Measurements from ENCODE around the gene SUZ12. TPM values are rescaled to one million over a fixed set of nuclear protein-coding genes. Genes with fewer than 3 reads are reported as not detected.
"Not testable (repeated sequence)": the region's sequence is repeated elsewhere in the genome, so short reads cannot be mapped to it uniquely, and the experiment has no call there.

SUZ12 gene
- total RNA-seq, 2 experiments from 2014 or later, result 65.6 to 68.7 TPM

DNA sequence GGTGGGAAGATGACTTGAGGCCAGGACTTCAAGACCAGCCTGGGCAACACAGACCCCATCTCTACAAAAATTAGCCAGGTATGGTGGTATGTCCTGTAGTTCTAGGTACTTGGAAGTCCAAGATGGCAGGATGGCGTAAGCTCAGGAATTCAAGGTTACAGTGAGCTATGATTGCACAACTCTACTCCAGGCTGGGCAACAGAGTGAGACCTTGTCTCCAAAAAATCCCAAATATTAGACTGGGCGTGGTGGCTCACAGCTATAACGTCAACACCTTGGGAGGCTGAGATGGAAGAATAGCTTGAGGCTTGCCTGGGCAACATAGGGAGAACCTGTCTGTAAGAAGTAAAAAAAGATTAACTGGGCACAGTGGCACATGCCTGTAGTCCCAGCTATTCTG is 30.8 kb downstream of the SUZ12 start:
- ChIA-PET CTCF (interaction anchor here (0.9 kb wide), 1 partner anchor 172 kb away, joined by 3 read pairs; no protein-coding TSS in a partner anchor), POLR2A (no interaction called here)
- Mint-ChIP-seq H3K27me3 (ENCODE audit: low read depth) (no peaks in the 10 kb centered on the region), H3K4me1 (ENCODE audit: low read depth) (peaks cover 6% of the 10 kb centered on the region), H3K36me3 (ENCODE audit: low read depth) (peaks cover 29% of the 10 kb centered on the region), H3K9me3 (ENCODE audit: insufficient read depth) (no peaks in the 10 kb centered on the region), H3K4me3 (no peak overlapping the region), H3K27ac (no peak overlapping the region)
- no peak for ATAC-seq
- DNase-seq, result no peak

- not testable (repeated sequence) for H3K27ac Mint-ChIP-seq; H3K27me3 Mint-ChIP-seq (ENCODE audit: low read depth); H3K9me3 Mint-ChIP-seq (ENCODE audit: insufficient read depth); H3K4me1 Mint-ChIP-seq (ENCODE audit: low read depth); ATAC-seq; H3K4me3 Mint-ChIP-seq; DNase-seq
- POLR2A ChIA-PET, result interaction anchor here (0.7 kb wide), 1 partner anchor 473 kb away, joined by 3 read pairs; no protein-coding TSS in a partner anchor
- peaks cover 23% of the 10 kb centered on the region for H3K36me3 Mint-ChIP-seq (ENCODE audit: low read depth)
- CTCF ChIA-PET, result interaction anchor here (1.2 kb wide), 1 partner anchor 36 kb away, joined by 4 read pairs; the partner anchor contains the start of gene LRRC37B
Observed at GRCh38 chr17:31970416-31970815, 33.6 kb downstream of the SUZ12 start.

DNA sequence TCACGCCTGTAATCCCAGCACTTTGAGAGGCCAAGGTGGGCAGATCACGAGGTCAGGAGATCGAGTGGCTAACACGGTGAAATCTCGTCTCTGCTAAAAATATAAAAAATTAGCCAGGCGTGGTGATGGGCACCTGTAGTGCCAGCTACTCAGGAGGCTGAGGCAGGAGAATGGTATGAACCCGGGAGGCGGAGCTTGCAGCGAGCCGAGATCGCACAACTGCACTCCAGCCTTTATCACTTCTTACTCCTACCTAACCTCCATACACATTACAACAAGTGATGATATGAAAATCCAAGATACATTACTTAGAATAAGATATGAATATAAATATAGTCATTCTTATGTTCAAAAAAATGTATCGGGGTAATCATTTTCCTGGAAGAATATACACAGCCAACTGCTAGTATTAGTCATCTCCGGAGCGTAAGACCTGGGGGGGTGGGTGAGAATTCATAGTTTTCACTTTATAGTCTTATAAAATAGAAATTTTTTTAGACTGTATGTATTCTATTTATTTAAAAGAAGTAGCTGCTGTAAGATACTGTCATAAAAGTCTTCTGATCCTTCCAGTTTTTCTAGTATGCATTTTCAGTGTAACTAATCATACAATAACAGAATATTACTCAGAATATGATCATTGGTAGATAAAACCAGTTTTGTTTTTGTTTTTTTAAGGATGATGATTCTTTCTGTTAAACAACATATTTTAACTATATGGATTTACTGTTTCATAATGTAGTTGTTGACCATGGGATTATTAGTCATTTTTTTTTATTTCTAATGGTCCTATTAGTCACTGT is 37.7 kb downstream of the SUZ12 start:
- H3K4me1 Mint-ChIP-seq (ENCODE audit: low read depth); H3K4me3 Mint-ChIP-seq; POLR2A ChIA-PET; H3K27ac Mint-ChIP-seq; DNase-seq; H3K27me3 Mint-ChIP-seq (ENCODE audit: low read depth); ATAC-seq; H3K9me3 Mint-ChIP-seq (ENCODE audit: insufficient read depth); CTCF ChIA-PET: not testable (repeated sequence)
- H3K36me3 Mint-ChIP-seq (ENCODE audit: low read depth), result peaks cover 22% of the 10 kb centered on the region

DNA sequence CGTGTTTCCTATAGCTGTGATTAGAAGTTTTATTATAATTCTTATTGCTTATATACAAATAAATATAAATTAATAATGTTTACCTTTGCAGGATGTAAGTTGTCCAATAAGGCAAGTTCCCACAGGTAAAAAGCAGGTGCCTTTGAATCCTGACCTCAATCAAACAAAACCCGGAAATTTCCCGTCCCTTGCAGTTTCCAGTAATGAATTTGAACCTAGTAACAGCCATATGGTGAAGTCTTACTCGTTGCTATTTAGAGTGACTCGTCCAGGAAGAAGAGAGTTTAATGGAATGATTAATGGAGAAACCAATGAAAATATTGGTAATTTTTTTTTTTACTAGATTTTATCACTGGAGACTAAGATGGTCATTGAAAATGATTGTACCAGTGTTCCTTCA is 38.6 kb downstream of the SUZ12 start:
- H3K36me3 Mint-ChIP-seq (ENCODE audit: low read depth), result peaks cover 23% of the 10 kb centered on the region
- H3K4me1 Mint-ChIP-seq (ENCODE audit: low read depth); H3K9me3 Mint-ChIP-seq (ENCODE audit: insufficient read depth); POLR2A ChIA-PET; DNase-seq; ATAC-seq; CTCF ChIA-PET; H3K27ac Mint-ChIP-seq; H3K4me3 Mint-ChIP-seq; H3K27me3 Mint-ChIP-seq (ENCODE audit: low read depth): not testable (repeated sequence)

DNA sequence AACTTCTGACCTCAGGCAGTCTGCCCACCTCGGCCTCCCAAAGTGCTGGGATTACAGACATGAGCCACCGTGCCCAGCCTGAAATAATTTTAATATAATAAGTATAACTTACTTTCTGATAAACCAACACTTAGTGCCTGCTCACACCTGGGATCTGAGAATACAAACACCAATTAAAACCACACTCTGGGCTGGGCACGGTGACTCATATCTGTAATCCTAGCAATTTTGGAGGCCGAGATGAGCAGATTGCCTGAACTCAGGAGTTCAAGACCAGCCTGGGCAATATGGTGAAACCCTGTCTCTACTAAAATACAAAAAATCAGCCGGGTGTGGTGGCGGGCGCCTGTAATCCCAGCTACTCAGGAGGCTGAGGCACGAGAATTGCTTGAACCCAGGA is 55.0 kb downstream of the SUZ12 start:
- H3K27ac Mint-ChIP-seq; ATAC-seq; H3K4me1 Mint-ChIP-seq (ENCODE audit: low read depth); DNase-seq; CTCF ChIA-PET; H3K4me3 Mint-ChIP-seq; H3K9me3 Mint-ChIP-seq (ENCODE audit: insufficient read depth); POLR2A ChIA-PET; H3K27me3 Mint-ChIP-seq (ENCODE audit: low read depth): not testable (repeated sequence)
- peaks cover 45% of the 10 kb centered on the region for H3K36me3 Mint-ChIP-seq (ENCODE audit: low read depth)

GRCh38 chr17:31997005-31997404 is 60.2 kb downstream of the SUZ12 start:
- no peak for ATAC-seq
- Mint-ChIP-seq H3K9me3 (ENCODE audit: insufficient read depth) (no peaks in the 10 kb centered on the region), H3K4me1 (ENCODE audit: low read depth) (peaks cover 2% of the 10 kb centered on the region), H3K4me3 (no peak overlapping the region), H3K27ac (no peak overlapping the region), H3K27me3 (ENCODE audit: low read depth) (no peaks in the 10 kb centered on the region), H3K36me3 (ENCODE audit: low read depth) (peaks cover 46% of the 10 kb centered on the region)
- ChIA-PET CTCF (no interaction called here), POLR2A (no interaction called here)
- DNase-seq, result no peak

GRCh38 chr17:32006957-32007462 is 70.2 kb downstream of the SUZ12 start, which contains the start of gene LRRC37B:
Gene LRRC37B (plus strand): TSS chr17:32007383. CDS start chr17:32021393, 14,010 bp downstream.
- H3K36me3 Mint-ChIP-seq (ENCODE audit: low read depth), result peaks cover 25% of the 10 kb centered on the region
- DNase-seq (peak; percentile 90), ATAC-seq (peak; percentile 94)
- H3K4me3 Mint-ChIP-seq, result peak within 1 kb of the TSS; percentile 87
- peak within 1 kb of the TSS; percentile 88 for H3K27ac Mint-ChIP-seq
- ChIA-PET POLR2A (interaction anchor here (0.7 to 2.4 kb wide), 13 partner anchors 42 to 334 kb away, joined by 3 to 14 read pairs (median 4); partner anchors contain the start of gene SUZ12), CTCF (interaction anchor here (0.7 to 4.9 kb wide), 18 partner anchors 8 to 324 kb away, joined by 3 to 110 read pairs (median 4); partner anchors contain the start of genes RHOT1 and UTP6)
- no peaks in the 10 kb centered on the region for H3K9me3 Mint-ChIP-seq (ENCODE audit: insufficient read depth)
- H3K4me1 Mint-ChIP-seq (ENCODE audit: low read depth), result peaks cover 28% of the 10 kb centered on the region
- no peaks in the 10 kb centered on the region for H3K27me3 Mint-ChIP-seq (ENCODE audit: low read depth)

- peaks cover 27% of the 10 kb centered on the region for H3K36me3 Mint-ChIP-seq (ENCODE audit: low read depth)
- peak; percentile 62 for DNase-seq
- H3K4me3 Mint-ChIP-seq, result peak overlapping the region; percentile 87
- H3K4me1 Mint-ChIP-seq (ENCODE audit: low read depth), result peaks cover 35% of the 10 kb centered on the region
- POLR2A ChIA-PET, result interaction anchor here (0.7 to 2.4 kb wide), 10 partner anchors 43 to 1039 kb away, joined by 3 to 14 read pairs (median 4); partner anchors contain the start of gene SUZ12
- CTCF ChIA-PET, result interaction anchor here (0.7 to 4.9 kb wide), 17 partner anchors 9 to 131 kb away, joined by 3 to 110 read pairs (median 5); partner anchors contain the start of genes RHOT1 and UTP6
- H3K27ac Mint-ChIP-seq, result peak overlapping the region; percentile 88
- no peaks in the 10 kb centered on the region for H3K9me3 Mint-ChIP-seq (ENCODE audit: insufficient read depth)
- ATAC-seq, result peak; percentile 68
- H3K27me3 Mint-ChIP-seq (ENCODE audit: low read depth), result no peaks in the 10 kb centered on the region
Observed at GRCh38 chr17:32007463-32008298, 70.9 kb downstream of the SUZ12 start.

- peak overlapping the region; percentile 88 for H3K27ac Mint-ChIP-seq
- ChIA-PET CTCF (interaction anchor here (0.7 to 4.9 kb wide), 3 partner anchors 98 to 130 kb away, joined by 3 to 110 read pairs (median 4); partner anchors contain the start of gene RHOT1), POLR2A (interaction anchor here (0.6 to 1.2 kb wide), 2 partner anchors 113 to 127 kb away, joined by 3 to 4 read pairs; no protein-coding TSS in a partner anchor)
- H3K4me3 Mint-ChIP-seq, result peak overlapping the region; percentile 87
- H3K4me1 Mint-ChIP-seq (ENCODE audit: low read depth), result peaks cover 37% of the 10 kb centered on the region
- H3K9me3 Mint-ChIP-seq (ENCODE audit: insufficient read depth), result no peaks in the 10 kb centered on the region
- peaks cover 28% of the 10 kb centered on the region for H3K36me3 Mint-ChIP-seq (ENCODE audit: low read depth)
- DNase-seq (no peak), ATAC-seq (no peak)
- no peaks in the 10 kb centered on the region for H3K27me3 Mint-ChIP-seq (ENCODE audit: low read depth)
Observed at GRCh38 chr17:32009262-32009542, 72.4 kb downstream of the SUZ12 start.

- ATAC-seq (no peak), DNase-seq (no peak)
- peaks cover 28% of the 10 kb centered on the region for H3K36me3 Mint-ChIP-seq (ENCODE audit: low read depth)
- H3K27me3 Mint-ChIP-seq (ENCODE audit: low read depth), result no peaks in the 10 kb centered on the region
- H3K27ac Mint-ChIP-seq, result no peak overlapping the region
- H3K4me1 Mint-ChIP-seq (ENCODE audit: low read depth), result peaks cover 37% of the 10 kb centered on the region
- ChIA-PET POLR2A (no interaction called here), CTCF (no interaction called here)
- H3K4me3 Mint-ChIP-seq, result peak overlapping the region; percentile 87
- no peaks in the 10 kb centered on the region for H3K9me3 Mint-ChIP-seq (ENCODE audit: insufficient read depth)
Observed at GRCh38 chr17:32010114-32010513, 73.3 kb downstream of the SUZ12 start.

DNA sequence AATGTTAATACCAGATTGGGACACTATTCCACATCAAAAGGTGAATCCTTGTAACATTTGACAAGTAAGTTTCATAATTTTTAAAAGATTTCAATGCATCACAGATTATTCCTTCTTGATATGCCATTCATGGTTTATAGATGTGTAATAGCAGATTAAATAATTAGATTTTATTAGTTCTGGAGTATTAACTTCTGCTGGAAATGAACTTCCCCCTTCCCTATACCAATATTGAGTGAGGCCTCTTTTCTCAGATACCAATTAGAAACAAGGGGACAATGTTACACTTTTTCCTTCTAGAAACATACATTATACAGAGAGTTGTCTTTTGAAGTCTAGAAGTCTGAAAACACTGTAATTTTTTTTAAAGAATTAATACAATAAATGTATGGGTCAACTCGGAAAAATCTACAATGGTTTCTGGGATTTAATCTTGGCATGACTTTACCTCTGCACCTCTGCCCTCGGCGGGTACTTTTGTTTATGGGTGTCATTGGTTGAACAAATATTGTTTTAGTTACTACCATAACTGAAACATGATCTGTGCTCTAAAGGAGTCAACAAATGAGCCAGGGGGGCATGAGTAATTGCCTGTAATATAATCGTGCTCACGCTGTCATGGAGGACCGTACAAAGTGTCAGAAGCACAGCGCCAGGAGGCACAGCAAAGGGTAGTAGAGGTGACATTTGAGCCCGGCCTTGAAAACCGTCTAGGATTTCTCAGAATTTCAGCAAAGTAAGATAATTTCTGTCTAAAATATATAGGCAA is 78.6 kb downstream of the SUZ12 start:
- no peak for DNase-seq
- no peak for ATAC-seq
- Mint-ChIP-seq H3K27ac (no peak overlapping the region), H3K36me3 (ENCODE audit: low read depth) (peaks cover 35% of the 10 kb centered on the region), H3K9me3 (ENCODE audit: insufficient read depth) (no peaks in the 10 kb centered on the region), H3K27me3 (ENCODE audit: low read depth) (no peaks in the 10 kb centered on the region), H3K4me1 (ENCODE audit: low read depth) (peaks cover 47% of the 10 kb centered on the region), H3K4me3 (no peak overlapping the region)
- ChIA-PET CTCF (interaction anchor here (1.6 kb wide), 1 partner anchor 7 kb away, joined by 7 read pairs; no protein-coding TSS in a partner anchor), POLR2A (no interaction called here)
